ENCODE results near the gene ECD. TPM values are rescaled to one million over a fixed set of nuclear protein-coding genes. Genes with fewer than 3 reads are reported as not detected.

The ECD gene
- total and polyA plus RNA-seq, 2 of the 4 experiments (the other 2 are of a cell fraction): 22.1 to 32.8 TPM

DNA sequence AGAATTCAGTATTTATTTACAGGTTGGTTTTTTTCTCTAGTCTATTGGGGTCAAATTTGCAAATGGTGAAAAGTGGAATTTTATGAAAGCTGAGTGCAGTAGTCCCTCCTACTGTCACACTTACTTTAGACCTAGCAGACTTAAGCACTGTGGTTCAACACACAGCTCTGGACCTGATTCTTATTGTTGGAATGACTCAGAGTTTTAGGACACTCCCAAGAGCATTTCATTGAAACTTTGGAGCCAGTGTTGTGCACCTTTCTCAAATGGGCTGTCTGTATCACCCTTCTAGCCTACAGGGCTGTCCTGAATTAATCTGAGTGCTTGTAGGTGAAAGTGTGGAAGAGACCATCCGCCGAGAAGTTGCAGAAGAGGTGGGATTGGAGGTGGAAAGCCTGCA is 41.5 kb downstream of the ECD start:
- H3K14ac ChIP-seq (replicated peaks; ENCODE audit: low read depth, low read length): no peak overlapping the region
- 0 out of 2 replicates have a peak, but pooled peaks cover 1% of the 10 kb centered on the region for H3K4me1 ChIP-seq (ENCODE audit: control insufficient read depth, insufficient read depth, low read length)
- no peak overlapping the region for H2BK20ac ChIP-seq (ENCODE audit: low read depth, low read length)
- no peaks in the 10 kb centered on the region for H3K9me3 ChIP-seq (ENCODE audit: control insufficient read depth, insufficient read depth, low read length)
- H2AFZ ChIP-seq (replicated peaks; ENCODE audit: low read length, poor library complexity): no peak overlapping the region
- H3K18ac ChIP-seq (ENCODE audit: low read depth, low read length): no peak overlapping the region
- POLR2A ChIA-PET (ENCODE audit: unreplicated experiment): no interaction called here
- H3K27me3 ChIP-seq (ENCODE audit: control insufficient read depth, insufficient read depth, low read length): no peaks in the 10 kb centered on the region
- dilution Hi-C loops (cut with HindIII; ENCODE audit: low sequenced_read_pairs, unreplicated experiment): no loop called here
- no peak overlapping the region for H2BK120ac ChIP-seq (ENCODE audit: low read depth, low read length)
- no CpG with 5 or more reads among the region's 2 CpGs for WGBS, 2 experiments (ENCODE audit: extremely low coverage in 2 of 2, insufficient read length in 1 of 2)
- no peak overlapping the region for H2BK15ac ChIP-seq (ENCODE audit: low read depth, low read length)
- H3K23ac ChIP-seq (ENCODE audit: low read depth, low read length): no peak overlapping the region
- no peaks in the 10 kb centered on the region for H4K20me1 ChIP-seq (ENCODE audit: insufficient read depth, low read length)
- DNase-seq (no peak), ATAC-seq (ENCODE audit: low read depth) (no peak)
- H4K5ac ChIP-seq (ENCODE audit: low read depth, low read length): no peak overlapping the region
- H3K9me1 ChIP-seq (ENCODE audit: insufficient read depth, low read length): peaks cover 13% of the 10 kb centered on the region
- no peak overlapping the region for H2AK5ac ChIP-seq (ENCODE audit: low read depth, low read length)
- no peak overlapping the region for H2AK9ac ChIP-seq (replicated peaks; ENCODE audit: low read depth, low read length, poor library complexity)
- H3K4me2 ChIP-seq (ENCODE audit: low read depth, low read length): no peak overlapping the region
- no peak overlapping the region for H4K8ac ChIP-seq (ENCODE audit: low read depth in 2 of 2, low read length in 2 of 2)
- no peak overlapping the region for H3K4ac ChIP-seq (ENCODE audit: low read depth, low read length)
- H4K91ac ChIP-seq (ENCODE audit: insufficient read depth, low read depth, low read length): no peak overlapping the region
- no peak overlapping the region for H3K56ac ChIP-seq (ENCODE audit: extremely low read depth, insufficient read depth, low read length)
- no peak for TF ChIP-seq SMC3 (IDR thresholded peaks at IDR 0.05; ENCODE audit: low read depth, low read length)
- no peak for TF ChIP-seq POLR2A (IDR thresholded peaks at IDR 0.05; ENCODE audit: low read depth, low read length)
- TF ChIP-seq, protein P1, sequence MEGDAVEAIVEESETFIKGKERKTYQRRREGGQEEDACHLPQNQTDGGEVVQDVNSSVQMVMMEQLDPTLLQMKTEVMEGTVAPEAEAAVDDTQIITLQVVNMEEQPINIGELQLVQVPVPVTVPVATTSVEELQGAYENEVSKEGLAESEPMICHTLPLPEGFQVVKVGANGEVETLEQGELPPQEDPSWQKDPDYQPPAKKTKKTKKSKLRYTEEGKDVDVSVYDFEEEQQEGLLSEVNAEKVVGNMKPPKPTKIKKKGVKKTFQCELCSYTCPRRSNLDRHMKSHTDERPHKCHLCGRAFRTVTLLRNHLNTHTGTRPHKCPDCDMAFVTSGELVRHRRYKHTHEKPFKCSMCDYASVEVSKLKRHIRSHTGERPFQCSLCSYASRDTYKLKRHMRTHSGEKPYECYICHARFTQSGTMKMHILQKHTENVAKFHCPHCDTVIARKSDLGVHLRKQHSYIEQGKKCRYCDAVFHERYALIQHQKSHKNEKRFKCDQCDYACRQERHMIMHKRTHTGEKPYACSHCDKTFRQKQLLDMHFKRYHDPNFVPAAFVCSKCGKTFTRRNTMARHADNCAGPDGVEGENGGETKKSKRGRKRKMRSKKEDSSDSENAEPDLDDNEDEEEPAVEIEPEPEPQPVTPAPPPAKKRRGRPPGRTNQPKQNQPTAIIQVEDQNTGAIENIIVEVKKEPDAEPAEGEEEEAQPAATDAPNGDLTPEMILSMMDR (conservative IDR thresholded peaks at IDR 0.05; ENCODE audit: low read depth, low read length): no peak
- TF ChIP-seq MAZ (IDR thresholded peaks at IDR 0.05; ENCODE audit: borderline replicate concordance, low read depth, low read length): no peak
- no peak for TF ChIP-seq RFX5 (IDR thresholded peaks at IDR 0.05; ENCODE audit: low read depth, low read length)
- TF ChIP-seq CHD1 (IDR thresholded peaks at IDR 0.05; ENCODE audit: low read depth, low read length): no peak
- no peak for TF ChIP-seq MXI1 (IDR thresholded peaks at IDR 0.05; ENCODE audit: borderline replicate concordance, low read depth, low read length)
- TF ChIP-seq CEBPB (IDR thresholded peaks at IDR 0.05; ENCODE audit: low read depth, low read length): no peak
- TF ChIP-seq, protein P2, sequence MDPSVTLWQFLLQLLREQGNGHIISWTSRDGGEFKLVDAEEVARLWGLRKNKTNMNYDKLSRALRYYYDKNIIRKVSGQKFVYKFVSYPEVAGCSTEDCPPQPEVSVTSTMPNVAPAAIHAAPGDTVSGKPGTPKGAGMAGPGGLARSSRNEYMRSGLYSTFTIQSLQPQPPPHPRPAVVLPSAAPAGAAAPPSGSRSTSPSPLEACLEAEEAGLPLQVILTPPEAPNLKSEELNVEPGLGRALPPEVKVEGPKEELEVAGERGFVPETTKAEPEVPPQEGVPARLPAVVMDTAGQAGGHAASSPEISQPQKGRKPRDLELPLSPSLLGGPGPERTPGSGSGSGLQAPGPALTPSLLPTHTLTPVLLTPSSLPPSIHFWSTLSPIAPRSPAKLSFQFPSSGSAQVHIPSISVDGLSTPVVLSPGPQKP (IDR thresholded peaks at IDR 0.05; ENCODE audit: borderline replicate concordance, low read depth, low read length): no peak
- no peak for TF ChIP-seq RCOR1 (IDR thresholded peaks at IDR 0.05; ENCODE audit: insufficient replicate concordance, low read length)
- CTCF ChIA-PET: no interaction called here
- intact Hi-C loops (cut with micrococcal nuclease): no loop called here
- H3K27ac ChIP-seq (ENCODE audit: insufficient read depth, low read length): no peak overlapping the region
- peaks cover 4 to 16% of the 10 kb centered on the region in 2 experiments; a peak in 3 of 4 replicates for H3K79me1 ChIP-seq (ENCODE audit: low read depth in 1 of 2, low read length in 2 of 2)
- peaks cover 19% of the 10 kb centered on the region for H3K36me3 ChIP-seq (ENCODE audit: control insufficient read depth, insufficient read depth, low read length)
- H3K4me3 ChIP-seq (ENCODE audit: insufficient read depth, low read depth, low read length): no peak overlapping the region
- in situ Hi-C loops (cut with MboI; ENCODE audit: low sequenced_read_pairs): no loop called here
- no peak overlapping the region for H3K9ac ChIP-seq (ENCODE audit: low read depth, low read length)
- no TSS peak for BruUV-seq (replicated peaks)
- H2BK5ac ChIP-seq (ENCODE audit: low read depth, low read length, poor library complexity, severe bottlenecking): no peak overlapping the region
